ENCODE measurements around the gene SGCA.

DNA sequence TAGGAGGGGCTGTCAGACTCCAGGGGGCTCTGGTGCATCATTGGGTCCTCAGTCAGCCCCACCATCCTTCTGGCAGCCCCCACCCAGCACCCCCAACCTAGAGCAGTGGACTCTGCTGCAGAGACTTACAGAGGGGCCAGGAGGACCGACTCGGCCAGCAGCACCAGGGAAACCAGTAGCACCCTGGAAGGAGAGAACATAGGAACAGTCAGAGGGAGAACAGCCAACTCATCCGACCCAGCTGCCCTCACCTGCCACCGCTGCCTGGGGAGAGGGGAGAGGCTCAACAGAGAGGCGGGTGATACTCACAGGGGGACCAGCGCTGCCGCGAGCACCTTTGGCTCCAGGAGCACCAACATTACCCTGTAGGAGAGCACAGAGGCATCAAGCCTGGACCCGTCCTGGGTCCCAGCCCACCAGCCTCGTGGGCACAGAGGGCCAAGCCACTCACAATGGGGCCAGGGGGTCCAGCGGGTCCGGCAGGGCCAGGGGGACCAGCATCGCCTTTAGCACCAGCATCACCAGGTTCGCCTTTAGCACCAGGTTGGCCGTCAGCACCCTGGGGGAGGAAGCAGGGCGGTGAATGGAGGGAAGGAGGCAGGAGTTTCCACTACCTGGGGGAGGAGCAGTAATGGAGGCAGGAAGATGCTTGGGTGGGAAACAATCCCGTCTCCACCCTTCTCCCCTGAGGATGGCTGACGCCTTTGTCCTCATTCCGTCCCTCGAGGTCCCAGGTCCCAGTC lies 23.9 kb downstream of the SGCA start:
- TF ChIP-seq, protein P1, sequence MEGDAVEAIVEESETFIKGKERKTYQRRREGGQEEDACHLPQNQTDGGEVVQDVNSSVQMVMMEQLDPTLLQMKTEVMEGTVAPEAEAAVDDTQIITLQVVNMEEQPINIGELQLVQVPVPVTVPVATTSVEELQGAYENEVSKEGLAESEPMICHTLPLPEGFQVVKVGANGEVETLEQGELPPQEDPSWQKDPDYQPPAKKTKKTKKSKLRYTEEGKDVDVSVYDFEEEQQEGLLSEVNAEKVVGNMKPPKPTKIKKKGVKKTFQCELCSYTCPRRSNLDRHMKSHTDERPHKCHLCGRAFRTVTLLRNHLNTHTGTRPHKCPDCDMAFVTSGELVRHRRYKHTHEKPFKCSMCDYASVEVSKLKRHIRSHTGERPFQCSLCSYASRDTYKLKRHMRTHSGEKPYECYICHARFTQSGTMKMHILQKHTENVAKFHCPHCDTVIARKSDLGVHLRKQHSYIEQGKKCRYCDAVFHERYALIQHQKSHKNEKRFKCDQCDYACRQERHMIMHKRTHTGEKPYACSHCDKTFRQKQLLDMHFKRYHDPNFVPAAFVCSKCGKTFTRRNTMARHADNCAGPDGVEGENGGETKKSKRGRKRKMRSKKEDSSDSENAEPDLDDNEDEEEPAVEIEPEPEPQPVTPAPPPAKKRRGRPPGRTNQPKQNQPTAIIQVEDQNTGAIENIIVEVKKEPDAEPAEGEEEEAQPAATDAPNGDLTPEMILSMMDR (IDR thresholded peaks at IDR 0.05), result no peak
- TF ChIP-seq POLR2A (IDR thresholded peaks at IDR 0.05), result no peak
- no peak for TF ChIP-seq EP300 (IDR thresholded peaks at IDR 0.05)

Measured in tibial nerve (tissue), 4 donors.